Mucosa of rectum (tissue), 2 donors: ENCODE measurements around the gene EPHX1.

Source experiments
- H3K27ac ChIP-seq, 2 donors: one replicate each; pipeline ENCODE4 v1.7.0; 2013; ENCODE audit warnings: inconsistent platforms in 2 of 2, low read depth in 2 of 2, low read length in 2 of 2
- H3K27me3 ChIP-seq, 2 donors: one replicate each; pipeline ENCODE4 v1.7.0; 2013; ENCODE audit warnings: low read length in 2 of 2; ENCODE audit not compliant: control insufficient read depth in 2 of 2, insufficient read depth in 2 of 2
- H3K36me3 ChIP-seq, 2 donors: one replicate each; pipeline ENCODE4 v1.7.0; 2013; ENCODE audit warnings: low read length in 2 of 2; ENCODE audit not compliant: control insufficient read depth in 2 of 2, insufficient read depth in 2 of 2
- H3K4me1 ChIP-seq, 2 donors: one replicate each; pipeline ENCODE4 v1.7.0; 2013; ENCODE audit warnings: low read length in 2 of 2, mild to moderate bottlenecking in 1 of 2; ENCODE audit not compliant: control insufficient read depth in 2 of 2, insufficient read depth in 2 of 2
- H3K4me3 ChIP-seq, 2 donors: one replicate each; pipeline ENCODE4 v1.7.0; 2013; ENCODE audit warnings: low read length in 2 of 2
- H3K9ac ChIP-seq, 2 donors: one replicate each; pipeline ENCODE4 v1.7.0; 2013; ENCODE audit warnings: low read length in 2 of 2, low read depth in 1 of 2, mild to moderate bottlenecking in 1 of 2
- H3K9me3 ChIP-seq, 2 donors: one replicate each; pipeline ENCODE4 v1.7.0; 2013; ENCODE audit warnings: low read length in 2 of 2; ENCODE audit not compliant: control insufficient read depth in 2 of 2
- donor health status: healthy.
- donor health status: Normal muscosa, but diverticular disease.

EPHX1 gene

GRCh38 chr1:225880636-225881035, 70.7 kb downstream of the EPHX1 start:
- Histone ChIP-seq H3K4me3 (peak overlapping the region; percentile 11 to 94), H3K9me3 (no peaks in the 10 kb centered on the region), H3K4me1 (peaks cover 56 to 67% of the 10 kb centered on the region in 2 donors), H3K27ac (peak overlapping the region; percentile 98), H3K9ac (peak overlapping the region; percentile 90 to 94), H3K27me3 (no peaks in the 10 kb centered on the region), H3K36me3 (peaks cover 0 to 6% of the 10 kb centered on the region in 2 donors)

GRCh38 chr1:225881081-225881958, 71.4 kb downstream of the EPHX1 start:
- H3K4me1 ChIP-seq: peaks cover 53 to 61% of the 10 kb centered on the region in 2 donors

GRCh38 chr1:225881959-225882693, 72.2 kb downstream of the EPHX1 start, which contains the start of gene TMEM63A:
Gene TMEM63A, minus strand, starts transcription at chr1:225882380. Its CDS starts 4,800 bp downstream, at chr1:225877580.
- H3K36me3 ChIP-seq: peaks cover 2 to 3% of the 10 kb centered on the region in 2 donors
- peaks cover 51 to 59% of the 10 kb centered on the region in 2 donors for H3K4me1 ChIP-seq
- H3K9ac ChIP-seq: peak within 1 kb of the TSS; percentile 90 to 94
- H3K27me3 ChIP-seq: no peaks in the 10 kb centered on the region
- peak within 1 kb of the TSS; percentile 98 for H3K27ac ChIP-seq
- H3K4me3 ChIP-seq: peak within 1 kb of the TSS; percentile 94 to 96
- H3K9me3 ChIP-seq: no peaks in the 10 kb centered on the region

More at GRCh38 chr1:225881081-225881958, 71.4 kb downstream of the EPHX1 start:
- Histone ChIP-seq H3K9ac (peak overlapping the region; percentile 90 to 94), H3K4me3 (peak overlapping the region; percentile 94 to 96), H3K36me3 (peaks cover 0 to 4% of the 10 kb centered on the region in 2 donors), H3K27ac (peak overlapping the region; percentile 98), H3K9me3 (no peaks in the 10 kb centered on the region), H3K27me3 (no peaks in the 10 kb centered on the region)

GRCh38 chr1:225882694-225883615, 73.0 kb downstream of the EPHX1 start:
- H3K4me1 ChIP-seq: peaks cover 43 to 51% of the 10 kb centered on the region in 2 donors

GRCh38 chr1:225883616-225884265, 73.8 kb downstream of the EPHX1 start:
- Histone ChIP-seq H3K27me3 (no peaks in the 10 kb centered on the region), H3K4me3 (peak overlapping the region; percentile 94 to 96), H3K36me3 (peaks cover 0 to 2% of the 10 kb centered on the region in 2 donors), H3K9ac (peak overlapping the region; percentile 16 to 90), H3K27ac (peak overlapping the region; percentile 98), H3K9me3 (no peaks in the 10 kb centered on the region), H3K4me1 (peaks cover 37 to 43% of the 10 kb centered on the region in 2 donors)

More at GRCh38 chr1:225882694-225883615, 73.0 kb downstream of the EPHX1 start:
- Histone ChIP-seq H3K9me3 (no peaks in the 10 kb centered on the region), H3K27me3 (no peaks in the 10 kb centered on the region), H3K4me3 (peak overlapping the region; percentile 94 to 96), H3K36me3 (peaks cover 0 to 2% of the 10 kb centered on the region in 2 donors), H3K9ac (peak overlapping the region; percentile 90 to 94), H3K27ac (peak overlapping the region; percentile 98)

GRCh38 chr1:225885336-225885735, 75.4 kb downstream of the EPHX1 start:
- Histone ChIP-seq H3K4me1 (peaks cover 33 to 41% of the 10 kb centered on the region in 2 donors), H3K36me3 (peaks cover 0 to 2% of the 10 kb centered on the region in 2 donors), H3K9me3 (no peaks in the 10 kb centered on the region), H3K9ac (no peak overlapping the region), H3K4me3 (no peak overlapping the region), H3K27ac (peak overlapping the region in 1 of 2 donors; percentile 10), H3K27me3 (no peaks in the 10 kb centered on the region)

- Histone ChIP-seq H3K9ac (peak overlapping the region in 1 of 2 donors; percentile 66), H3K36me3 (peaks cover 0 to 2% of the 10 kb centered on the region in 2 donors), H3K27me3 (no peaks in the 10 kb centered on the region), H3K4me3 (peak overlapping the region; percentile 15 to 46), H3K9me3 (no peaks in the 10 kb centered on the region), H3K4me1 (peaks cover 32 to 40% of the 10 kb centered on the region in 2 donors), H3K27ac (peak overlapping the region; percentile 23 to 62)
Observed at GRCh38 chr1:225886159-225887029, 76.5 kb downstream of the EPHX1 start.

GRCh38 chr1:225887030-225887314, 77.0 kb downstream of the EPHX1 start:
- Histone ChIP-seq H3K27ac (peak overlapping the region; percentile 23 to 62), H3K9me3 (no peaks in the 10 kb centered on the region), H3K36me3 (peaks cover 0 to 2% of the 10 kb centered on the region in 2 donors), H3K4me1 (peaks cover 35 to 40% of the 10 kb centered on the region in 2 donors), H3K9ac (peak overlapping the region in 1 of 2 donors; percentile 66), H3K4me3 (peak overlapping the region; percentile 46 to 51), H3K27me3 (no peaks in the 10 kb centered on the region)
